ENCODE data around the gene AP3D1.

AP3D1 gene

DNA sequence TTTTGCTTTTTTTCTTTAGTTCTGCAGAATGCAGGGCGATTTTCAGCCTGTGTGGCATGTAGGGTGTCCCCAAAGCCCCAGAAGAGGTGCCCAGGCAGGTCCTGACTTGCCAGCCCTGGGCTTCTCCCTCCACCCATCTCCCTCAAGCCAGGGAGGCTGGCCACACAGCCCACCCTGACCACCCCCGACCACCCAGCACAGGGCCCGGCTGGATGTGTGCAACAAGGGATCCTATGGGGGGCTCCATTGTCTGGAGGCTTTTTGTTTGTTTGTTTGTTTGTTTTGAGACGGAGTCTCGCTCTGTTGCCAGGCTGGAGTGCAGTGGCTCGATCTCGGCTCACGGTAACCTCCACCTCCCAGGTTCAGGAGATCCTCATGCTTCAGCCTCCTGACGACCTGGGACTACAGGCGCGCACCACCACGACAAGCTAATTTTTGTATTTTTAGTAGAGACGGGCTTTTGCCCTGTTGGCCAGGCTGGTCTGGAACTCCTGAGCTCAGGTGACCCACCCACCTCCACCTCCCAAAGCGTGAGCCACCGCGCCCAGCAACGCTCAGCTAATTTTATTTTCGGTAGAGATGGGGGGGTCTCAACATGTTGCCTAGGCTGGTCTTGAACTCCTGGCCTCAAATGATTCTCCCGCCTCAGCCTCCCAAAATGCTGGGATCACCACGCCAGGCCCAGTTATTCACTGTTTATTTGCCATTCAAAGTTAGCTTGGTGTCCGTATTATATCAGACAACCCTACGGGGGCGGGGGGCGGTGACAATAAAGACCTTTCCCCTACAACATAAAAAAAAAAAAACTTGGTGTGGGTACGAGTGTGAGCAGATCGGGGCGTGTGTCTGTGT lies 92.6 kb downstream of the AP3D1 start:
- no peak for DNase-seq

DNA sequence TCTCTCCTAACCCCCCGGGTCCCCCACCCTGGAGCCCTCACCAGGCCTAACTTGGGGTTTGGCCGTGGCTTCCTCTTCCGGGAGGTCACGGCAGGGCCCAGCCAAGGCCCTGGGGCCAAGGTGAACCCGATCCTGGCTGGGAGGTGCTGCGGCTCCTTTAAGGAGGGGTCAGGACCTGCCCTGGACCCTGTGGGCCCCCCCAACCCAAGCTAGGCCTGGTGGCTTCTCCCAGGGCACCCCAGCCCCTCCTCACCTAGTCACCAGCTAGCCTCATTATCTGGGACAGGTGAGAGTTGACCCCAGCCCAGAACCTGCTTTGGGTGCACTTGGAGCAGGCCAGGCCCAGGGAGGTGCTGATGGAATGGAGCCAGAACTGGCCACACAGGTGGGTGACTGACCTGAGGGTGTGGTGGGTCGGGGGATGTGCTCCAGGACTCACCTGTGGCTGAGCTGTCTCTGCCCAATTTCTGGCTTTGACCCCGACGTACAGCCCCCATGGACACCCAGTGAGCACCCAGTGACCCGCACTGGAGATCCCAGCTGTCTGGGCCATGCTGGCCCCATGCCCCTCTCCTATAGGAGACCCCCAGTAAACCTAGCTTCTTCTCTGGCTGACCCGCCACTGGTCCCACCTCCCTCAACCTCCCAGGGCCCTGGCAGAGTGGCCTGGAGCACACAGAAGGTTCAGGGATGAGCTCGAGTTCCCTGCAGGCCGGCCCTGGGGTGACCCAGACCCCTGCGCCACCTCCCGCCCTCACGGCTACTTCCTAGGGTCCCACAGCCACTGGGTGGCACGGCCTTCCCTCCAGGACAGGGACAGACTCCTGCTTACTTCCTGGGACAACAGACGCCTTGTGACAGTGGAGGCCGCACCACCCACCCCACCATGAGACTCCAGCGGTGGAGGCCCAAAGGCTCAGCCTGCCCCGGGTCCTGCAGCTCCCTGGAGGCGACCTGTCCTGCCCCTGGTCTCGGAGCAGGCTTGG lies 93.6 kb downstream of the AP3D1 start:
- no peak for DNase-seq

DNA sequence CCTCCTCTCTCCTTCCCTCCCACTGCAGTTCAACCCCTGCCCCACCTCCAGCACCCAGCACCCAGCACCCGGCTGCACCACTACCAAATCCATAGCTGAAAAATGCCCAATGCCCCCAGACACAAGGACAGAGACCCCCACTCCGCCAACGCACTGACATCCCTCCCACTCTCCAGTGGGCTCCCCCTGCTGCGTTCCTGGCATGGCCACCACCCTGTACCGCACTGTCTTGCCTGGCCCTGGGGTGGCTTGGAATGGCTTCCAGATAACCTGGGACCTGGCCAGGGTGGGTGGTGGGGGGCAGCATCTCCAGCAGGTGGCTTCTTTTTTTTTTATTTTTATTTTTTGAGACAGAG lies 94.6 kb downstream of the AP3D1 start:
- DNase-seq = no peak

DNA sequence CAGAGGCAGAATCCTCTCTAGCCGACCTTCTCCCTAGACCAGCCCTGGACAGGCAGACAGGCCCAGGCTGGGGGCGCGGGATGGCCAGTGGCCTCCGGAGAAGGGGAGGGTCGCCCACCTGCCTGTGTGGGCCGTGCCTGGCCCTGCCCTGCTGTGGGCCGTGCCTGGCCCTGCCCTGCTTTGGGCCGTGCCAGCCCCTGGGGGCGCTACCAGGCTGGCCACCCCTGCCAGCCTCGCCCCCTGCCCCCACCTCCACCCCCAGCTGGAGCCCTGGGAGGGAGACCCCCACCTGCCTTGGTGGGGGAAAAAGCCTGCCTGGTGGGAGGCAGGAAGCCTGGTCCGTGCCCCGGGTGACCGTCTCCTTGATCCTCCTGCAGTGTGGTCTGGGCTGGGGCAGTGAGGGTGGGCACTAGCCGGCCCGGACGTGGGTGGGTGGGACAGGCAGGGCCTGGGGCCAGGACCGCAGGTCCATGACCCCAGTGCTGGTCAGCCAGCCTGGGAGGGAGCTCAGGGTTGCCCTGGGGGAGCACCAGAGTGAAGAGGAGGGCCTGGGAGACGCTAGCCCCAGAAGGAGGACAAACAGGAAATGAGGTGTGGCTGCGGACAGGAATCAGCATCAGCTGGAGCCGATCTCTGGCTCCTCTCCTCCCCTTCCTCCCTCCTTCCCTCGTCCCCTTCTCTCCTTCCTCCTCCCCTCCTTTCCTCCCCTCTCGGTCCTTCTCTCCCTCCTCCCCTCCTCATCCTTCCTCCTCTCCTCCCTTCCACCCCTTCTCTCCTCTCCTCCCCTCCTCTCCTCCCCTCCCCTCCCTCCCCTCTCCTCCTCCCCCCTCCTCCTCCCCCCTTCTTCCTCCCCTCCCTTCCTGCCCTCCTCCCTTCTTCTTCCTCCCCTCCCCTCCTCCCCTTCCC lies 95.2 kb downstream of the AP3D1 start:
- DNase-seq = no peak

DNA sequence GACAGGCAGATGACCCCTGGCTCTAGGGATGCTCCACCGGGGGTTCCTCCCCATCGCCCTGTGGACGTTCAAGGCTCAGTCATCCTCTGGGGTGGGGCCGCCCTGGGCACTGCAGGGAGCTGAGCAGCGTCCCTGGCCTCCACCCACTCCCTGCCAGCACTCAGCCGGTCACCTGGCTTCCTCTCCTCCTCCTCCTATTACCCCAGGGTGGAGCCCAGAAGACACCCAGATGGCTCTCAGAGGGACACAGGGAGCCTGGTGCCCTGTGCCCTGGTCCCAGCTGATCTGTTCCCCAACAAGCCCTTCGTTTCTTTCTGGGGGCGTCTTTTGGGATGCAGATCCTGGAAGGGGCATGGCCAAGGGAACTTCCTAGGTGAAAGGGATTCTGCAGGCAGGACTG lies 96.6 kb downstream of the AP3D1 start:
- no peak for DNase-seq

DNA sequence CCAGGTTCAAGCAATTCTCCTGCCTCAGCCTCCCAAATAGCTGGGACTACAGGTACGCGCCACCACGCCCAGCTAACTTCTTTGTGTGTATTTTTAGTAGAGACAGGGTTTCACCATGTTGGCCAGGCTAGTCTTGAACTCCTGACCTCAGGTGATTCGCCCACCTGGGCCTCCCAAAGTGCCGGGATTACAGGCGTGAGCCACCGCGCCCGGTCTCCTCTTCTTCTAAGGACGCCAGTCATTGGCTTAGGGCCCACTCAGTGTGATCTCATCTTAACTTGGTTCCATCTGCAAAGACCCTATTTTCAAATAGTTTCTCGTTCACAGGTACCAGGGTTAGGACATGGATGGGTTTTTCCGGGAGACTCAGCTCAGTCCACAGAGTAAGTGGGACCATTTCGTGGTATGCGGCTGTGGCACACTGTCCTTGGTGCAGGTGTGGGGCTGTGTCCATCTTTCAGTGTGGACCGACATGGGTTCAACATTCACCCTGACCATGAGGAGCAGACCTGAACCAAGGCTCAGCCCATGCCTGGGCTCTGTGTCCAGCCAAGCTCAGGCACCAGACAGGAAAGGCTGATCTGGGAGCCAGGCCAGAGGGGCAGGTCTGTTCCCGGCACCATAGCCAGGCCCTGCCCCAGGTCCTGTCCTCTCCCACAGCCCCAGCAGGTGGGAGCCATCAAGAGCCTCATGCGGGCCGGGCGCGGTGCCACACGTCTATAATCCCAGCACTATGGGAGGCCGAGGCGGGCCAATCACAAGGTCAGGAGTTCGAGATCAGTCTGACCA lies 97.6 kb downstream of the AP3D1 start:
- no peak for DNase-seq

DNA sequence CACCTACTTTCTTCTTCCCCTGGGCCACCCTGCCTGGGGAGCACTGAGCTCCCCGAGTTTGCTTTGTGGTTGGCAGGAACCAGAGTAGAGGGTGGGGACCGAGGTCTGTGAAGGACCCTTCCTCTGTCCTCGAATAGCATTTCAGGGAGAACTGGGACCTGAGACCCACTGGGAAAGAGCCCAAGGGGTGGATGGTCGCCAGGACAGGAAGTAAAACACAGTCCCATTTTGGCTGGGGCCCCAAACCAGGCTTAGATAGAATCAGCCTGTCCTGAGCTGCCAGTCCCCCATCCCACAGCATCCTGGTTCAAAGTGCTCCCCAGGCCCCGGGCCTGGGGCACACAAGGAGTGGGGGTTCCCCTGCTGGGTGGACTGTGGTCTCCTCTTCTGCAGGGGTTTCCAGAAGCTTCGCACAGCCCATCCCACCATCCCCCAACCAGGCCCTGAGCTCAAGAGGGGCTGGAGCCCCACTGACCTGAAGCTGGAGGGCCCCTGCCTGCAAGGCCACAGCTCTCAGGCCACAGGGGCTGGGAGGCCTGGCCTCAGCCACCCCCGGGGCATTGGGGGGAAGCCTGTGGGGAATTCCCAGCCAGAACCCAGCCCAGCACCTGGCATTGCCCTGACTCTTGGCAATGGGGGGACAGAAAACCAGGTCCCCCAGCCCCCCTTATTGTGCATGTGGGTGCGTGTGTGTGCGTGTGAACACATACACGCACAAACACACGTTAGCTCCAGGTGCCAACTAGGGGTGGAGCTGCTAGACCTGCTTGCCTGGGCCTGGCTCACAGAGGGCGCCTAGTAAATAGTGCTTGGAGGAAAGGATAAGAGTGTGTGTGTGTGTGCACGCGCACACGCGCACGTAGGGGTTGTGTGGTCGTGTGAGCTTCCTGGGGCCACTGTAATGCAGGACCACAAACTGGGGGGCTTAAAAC lies 99.3 kb downstream of the AP3D1 start:
- no peak for DNase-seq

DNA sequence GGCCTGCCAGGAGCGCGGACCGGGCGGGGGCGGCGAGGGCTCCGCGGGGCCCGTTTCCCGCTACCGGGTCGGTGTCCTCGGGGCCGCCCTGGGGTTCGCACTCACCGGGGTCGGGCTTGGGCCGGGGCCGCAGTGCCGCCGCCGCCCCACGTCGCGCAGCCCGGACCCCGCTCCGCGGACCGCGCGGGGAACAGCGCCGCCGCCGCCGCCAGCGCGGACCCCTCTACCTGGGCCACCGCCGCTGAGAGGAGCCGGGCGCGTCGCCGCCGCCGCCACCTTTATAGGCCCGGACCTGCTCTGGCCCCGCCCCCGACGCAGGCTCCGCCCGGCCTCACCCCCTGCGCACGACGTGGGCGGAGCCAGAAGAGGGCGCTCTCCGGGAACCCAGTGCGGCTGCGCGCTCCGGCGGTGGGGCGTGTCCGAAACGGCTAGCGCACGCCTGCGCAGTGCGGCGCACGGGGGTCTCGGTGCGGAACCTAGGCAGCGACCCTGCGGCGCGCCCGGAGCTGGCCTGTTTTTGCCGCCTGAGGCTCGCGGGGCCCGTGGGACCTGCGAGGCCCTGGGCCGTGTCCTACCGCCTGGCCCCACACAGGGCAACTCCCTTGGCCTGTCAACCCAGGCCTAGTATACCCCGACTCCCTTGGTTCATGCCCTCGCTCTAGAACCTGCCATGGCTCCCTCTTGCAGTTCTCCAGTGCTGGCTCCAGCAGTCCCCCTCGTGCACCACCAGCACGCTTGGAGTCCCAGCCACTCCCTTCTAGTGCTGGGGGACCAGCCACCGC lies 100.2 kb downstream of the AP3D1 start, which contains the start of gene MKNK2:
TSS of gene MKNK2 (minus strand) at position 254 of the 782 bp plus-strand sequence. CDS start 393 bp downstream, outside the sequence.
- peak; percentile 95 for DNase-seq

All from midbrain (tissue), 1 donor.